ENCODE results near the gene MAGI2.

DNA sequence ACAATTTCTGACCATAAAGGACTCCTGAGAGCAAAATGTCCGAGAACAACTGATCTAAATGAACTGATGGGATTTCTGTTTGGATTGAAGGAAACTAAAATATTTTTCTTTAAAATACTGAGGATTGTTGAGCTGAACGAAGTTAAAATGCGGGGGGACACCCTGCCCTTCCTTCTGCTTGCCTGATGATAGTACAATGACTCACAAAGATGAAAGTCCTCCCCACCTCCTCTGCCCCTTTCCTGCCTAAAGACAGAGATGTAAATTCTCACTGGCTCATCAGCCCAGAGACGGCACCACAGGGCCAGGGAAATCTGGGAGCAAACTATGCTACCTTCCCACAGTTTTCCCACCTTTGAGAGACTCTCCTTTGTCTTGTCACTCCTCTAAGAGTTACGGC, 1474.2 kb downstream of the MAGI2 start:
- TF ChIP-seq CTCF (IDR thresholded peaks at IDR 0.05; ENCODE audit: low read depth, low read length, missing input control), result no peak
- no peak for TF ChIP-seq YY1 (IDR thresholded peaks at IDR 0.05)

All from liver (tissue), 2 donors.